HepG2 (cell line): Measurements from ENCODE around the gene ADAMTS2. TPM values are rescaled to one million over a fixed set of nuclear protein-coding genes. Genes with fewer than 3 reads are reported as not detected.

Experiments used
- ATAC-seq: fragments of 200-7000 bp; cut with Tn5 transposase; 3 replicates; pipeline ENCODE4 v1.9.1; 2020; ENCODE audit warnings: mild to moderate bottlenecking, moderate library complexity
- BruUV-seq: library from RNA; stranded (reverse); fragments of 400-500 nt; replicated peaks from 2 replicates; lab custom pipeline; 2021; lab: Mats Ljungman, UMichigan
- CTCF ChIA-PET: fragments of 300-600 bp; formaldehyde crosslinking; extraction: SDS; loops from one replicate; lab custom pipeline; 2021; ENCODE audit warnings: low total read pairs, inconsistent platforms, low intra/inter-chr PET ratio; lab: Yijun Ruan, JAX
- POLR2A ChIA-PET: fragments of 350-600 bp; sonication (Branson Sonifier 250); formaldehyde crosslinking; loops from one replicate; lab custom pipeline; 2020; ENCODE audit warnings: antibody characterized with exemption, inconsistent platforms; lab: Yijun Ruan, JAX
- DNase-seq: peaks from one replicate; pipeline ENCODE4 v3.0.0-alpha.2; 2015; ENCODE audit warnings: low spot score
- FAIRE-seq: peaks from 3 replicates; lab custom pipeline; 2011; peaks lifted over from hg19 to GRCh38; lab: Jason Lieb, UNC
- H2AFZ ChIP-seq: one replicate; pipeline ENCODE4 v1.6.1; 2011; ENCODE audit warnings: low read length, inconsistent platforms
- H3K27ac ChIP-seq: fragments of 300-600 bp; 3 replicates; pipeline ENCODE4 v1.8.0; 2011; ENCODE audit warnings: mixed run types, mild to moderate bottlenecking, mixed read lengths, low read length, inconsistent platforms; ENCODE audit not compliant: insufficient read depth; ENCODE audit errors: extremely low read length
- H3K27me3 ChIP-seq, 2 experiments: fragments of 200-600 bp in 1 of 2; 2 replicates in 1 of 2; 3 replicates in 1 of 2; pipeline versions ENCODE4 v1.6.0 to v1.8.0; 2011; ENCODE audit warnings: low read length in 2 of 2, mild to moderate bottlenecking in 2 of 2, moderate library complexity in 2 of 2, inconsistent platforms in 1 of 2; ENCODE audit not compliant: insufficient read depth in 2 of 2, control insufficient read depth in 1 of 2
- H3K36me3 ChIP-seq, 2 experiments: fragments of 200-600 bp in 1 of 2; replicated peaks in 1 of 2; 2 replicates in 1 of 2; 3 replicates in 1 of 2; pipeline versions ENCODE4 v1.5.1 to v1.8.0; 2011; ENCODE audit warnings: low read length in 2 of 2, inconsistent platforms in 1 of 2; ENCODE audit not compliant: insufficient read depth in 2 of 2, control insufficient read depth in 1 of 2
- H3K4me1 ChIP-seq: 2 replicates; pipeline ENCODE4 v1.5.1; 2012; ENCODE audit warnings: low read length, inconsistent platforms; ENCODE audit not compliant: insufficient read depth
- H3K4me2 ChIP-seq: 2 replicates; pipeline ENCODE4 v1.6.0; 2011; ENCODE audit warnings: low read depth, low read length, inconsistent platforms
- H3K4me3 ChIP-seq, 3 experiments: fragments of 200-600 bp in 1 of 3; sonication (generic), shearing (Covaris generic) in 1 of 3; replicated peaks in 1 of 3; 2 replicates each; pipeline ENCODE4 v1.5.1; 2011 to 2016; ENCODE audit warnings: low read length in 3 of 3, inconsistent platforms in 2 of 3, low read depth in 2 of 3, mild to moderate bottlenecking in 2 of 3, control low read depth in 1 of 3, mixed read lengths in 1 of 3; ENCODE audit not compliant: insufficient read depth in 1 of 3
- H3K79me2 ChIP-seq: one replicate; pipeline ENCODE4 v1.6.1; 2011; ENCODE audit warnings: low read length, inconsistent platforms; ENCODE audit not compliant: insufficient read depth
- H3K9ac ChIP-seq: 2 replicates; pipeline ENCODE4 v1.6.0; 2011; ENCODE audit warnings: mild to moderate bottlenecking, low read depth, low read length, inconsistent platforms; ENCODE audit not compliant: insufficient read depth
- H3K9me3 ChIP-seq: 2 replicates; pipeline ENCODE4 v1.5.1; 2012; ENCODE audit warnings: mild to moderate bottlenecking, low read length
- H4K20me1 ChIP-seq: 2 replicates; pipeline ENCODE4 v1.6.0; 2011; ENCODE audit warnings: inconsistent platforms, mild to moderate bottlenecking, low read length, moderate library complexity; ENCODE audit not compliant: insufficient read depth
- SRF ChIP-seq: IDR thresholded peaks from 2 replicates; pipeline ENCODE4 v1.6.1; 2011; ENCODE audit warnings: mild to moderate bottlenecking, low read depth, low read length, moderate library complexity
- ZNF441 ChIP-seq: sonication (generic); formaldehyde crosslinking; IDR thresholded peaks from 2 replicates; pipeline ENCODE4 v1.7.0; 2021; ENCODE audit warnings: missing genetic modification reagents, borderline replicate concordance
- ZNF563 ChIP-seq: sonication (generic); formaldehyde crosslinking; IDR thresholded peaks from 2 replicates; pipeline ENCODE4 v1.8.0; 2022; ENCODE audit warnings: mild to moderate bottlenecking, moderate library complexity, missing genetic modification reagents
- ZNF639 ChIP-seq: conservative IDR thresholded peaks from 2 replicates; pipeline ENCODE4 v1.6.1; 2018; ENCODE audit warnings: missing genetic modification reagents
- ZSCAN30 ChIP-seq: sonication (generic); formaldehyde crosslinking; IDR thresholded peaks from 2 replicates; pipeline ENCODE4 v1.5.0; 2020; ENCODE audit warnings: mild to moderate bottlenecking, missing genetic modification reagents
- WGBS: methylation state at CpG from one replicate; pipeline ENCODE4 v1.1.6; 2017; ENCODE audit warnings: low lambda C conversion rate; 5-methylcytosine and 5-hydroxymethylcytosine counted together
- in situ Hi-C: cut with HindIII; loops from 2 replicates; pipeline ENCODE4 v1.10.0; 2017; ENCODE audit warnings: low pct_unique_long_range_greater_than_20kb; ENCODE audit not compliant: extremely low pct_ligation_motif_present
- intact Hi-C: fragments of 100-400 bp; cut with micrococcal nuclease; formaldehyde crosslinking; loops from one replicate; pipeline ENCODE4 v1.10.0; 2022; ENCODE audit not compliant: unreplicated experiment
- polyA plus RNA-seq, 8 experiments: library from polyadenylated mRNA; depleted of rRNA in 3 of 8; stranded (reverse) in 7 of 8; unstranded in 1 of 8; fragments of >200 nt; fragmentation: Illumina TruSeq in 4 of 8; extraction: Trizol in 4 of 8; gene quantifications; 2 replicates each; pipeline versions ENCODE4 v1.2.1 to v1.2.3, GENCODE V29; 2011 to 2016; ENCODE audit warnings: low read depth in 4 of 8, missing spikeins in 1 of 8, mixed read lengths in 1 of 8; ENCODE audit not compliant: insufficient read depth in 1 of 8
- total RNA-seq, 5 experiments: library from RNA; depleted of rRNA; stranded (reverse); fragments of >200 nt; fragmentation: Illumina TruSeq; extraction: Trizol; gene quantifications; 2 replicates each; pipeline ENCODE4 v1.2.3, GENCODE V29; 2016; ENCODE audit warnings: low read depth in 1 of 5
- TF ChIP-seq, protein P1 (sequence below), 2 experiments: fragments of 450-650 bp in 1 of 2; sonication (generic) in 1 of 2; formaldehyde crosslinking in 1 of 2; IDR thresholded peaks; 2 replicates each; pipeline versions ENCODE4 v1.6.1 to v1.8.0; 2016 to 2022; ENCODE audit warnings: antibody characterized with exemption in 1 of 2, mild to moderate bottlenecking in 1 of 2, missing genetic modification reagents in 1 of 2

ADAMTS2 gene
- total and polyA plus RNA-seq, 2 of the 13 experiments (the other 11 are each of a cell fraction or from before 2014, with no cell fraction given): 0.24 to 3.5 TPM

DNA sequence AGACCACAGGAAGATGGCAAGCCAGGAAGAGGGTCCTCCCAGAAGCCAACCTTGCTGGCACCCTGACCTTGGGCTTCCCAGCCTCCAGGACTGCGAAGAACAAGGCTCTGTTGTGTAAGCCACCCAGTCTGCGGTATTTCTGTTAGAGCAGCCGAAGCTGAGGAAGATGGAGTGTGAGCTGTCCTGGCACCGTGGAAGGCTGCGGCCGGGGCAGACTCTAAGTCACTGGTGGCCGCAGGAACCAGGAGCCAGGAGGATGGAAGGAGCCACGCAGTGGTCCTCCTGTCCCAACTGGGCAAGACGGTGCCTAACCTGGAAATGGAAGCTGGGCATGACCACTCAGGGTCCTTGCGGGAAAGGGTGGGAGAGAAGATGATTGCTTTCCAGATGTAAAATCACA lies 196.0 kb downstream of the ADAMTS2 start (continued):
- TF ChIP-seq, protein P1, sequence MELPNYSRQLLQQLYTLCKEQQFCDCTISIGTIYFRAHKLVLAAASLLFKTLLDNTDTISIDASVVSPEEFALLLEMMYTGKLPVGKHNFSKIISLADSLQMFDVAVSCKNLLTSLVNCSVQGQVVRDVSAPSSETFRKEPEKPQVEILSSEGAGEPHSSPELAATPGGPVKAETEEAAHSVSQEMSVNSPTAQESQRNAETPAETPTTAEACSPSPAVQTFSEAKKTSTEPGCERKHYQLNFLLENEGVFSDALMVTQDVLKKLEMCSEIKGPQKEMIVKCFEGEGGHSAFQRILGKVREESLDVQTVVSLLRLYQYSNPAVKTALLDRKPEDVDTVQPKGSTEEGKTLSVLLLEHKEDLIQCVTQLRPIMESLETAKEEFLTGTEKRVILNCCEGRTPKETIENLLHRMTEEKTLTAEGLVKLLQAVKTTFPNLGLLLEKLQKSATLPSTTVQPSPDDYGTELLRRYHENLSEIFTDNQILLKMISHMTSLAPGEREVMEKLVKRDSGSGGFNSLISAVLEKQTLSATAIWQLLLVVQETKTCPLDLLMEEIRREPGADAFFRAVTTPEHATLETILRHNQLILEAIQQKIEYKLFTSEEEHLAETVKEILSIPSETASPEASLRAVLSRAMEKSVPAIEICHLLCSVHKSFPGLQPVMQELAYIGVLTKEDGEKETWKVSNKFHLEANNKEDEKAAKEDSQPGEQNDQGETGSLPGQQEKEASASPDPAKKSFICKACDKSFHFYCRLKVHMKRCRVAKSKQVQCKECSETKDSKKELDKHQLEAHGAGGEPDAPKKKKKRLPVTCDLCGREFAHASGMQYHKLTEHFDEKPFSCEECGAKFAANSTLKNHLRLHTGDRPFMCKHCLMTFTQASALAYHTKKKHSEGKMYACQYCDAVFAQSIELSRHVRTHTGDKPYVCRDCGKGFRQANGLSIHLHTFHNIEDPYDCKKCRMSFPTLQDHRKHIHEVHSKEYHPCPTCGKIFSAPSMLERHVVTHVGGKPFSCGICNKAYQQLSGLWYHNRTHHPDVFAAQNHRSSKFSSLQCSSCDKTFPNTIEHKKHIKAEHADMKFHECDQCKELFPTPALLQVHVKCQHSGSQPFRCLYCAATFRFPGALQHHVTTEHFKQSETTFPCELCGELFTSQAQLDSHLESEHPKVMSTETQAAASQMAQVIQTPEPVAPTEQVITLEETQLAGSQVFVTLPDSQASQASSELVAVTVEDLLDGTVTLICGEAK (IDR thresholded peaks at IDR 0.05): no peak
- TF ChIP-seq, protein P1 (CRISPR knock-in tag; IDR thresholded peaks at IDR 0.05): no peak

- 49% methylated on average over 6 of the region's 9 CpGs for WGBS
- in situ Hi-C loops: no loop called here
- DNase-seq: no peak
- ChIA-PET CTCF (no interaction called here), POLR2A (no interaction called here)
- Histone ChIP-seq H3K27me3 (peaks cover 1 to 3% of the 10 kb centered on the region in 2 experiments; a peak in 2 of 5 replicates), H3K79me2 (no peaks in the 10 kb centered on the region), H4K20me1 (no peaks in the 10 kb centered on the region), H3K36me3 (no peaks in the 10 kb centered on the region), H3K27ac (no peak overlapping the region), H3K4me3 (no peak overlapping the region), H3K9ac (no peak overlapping the region), H3K4me1 (no peaks in the 10 kb centered on the region), H3K4me2 (no peak overlapping the region), H3K9me3 (no peaks in the 10 kb centered on the region), H2AFZ (no peak overlapping the region)
- TF ChIP-seq ZNF441 (CRISPR knock-in tag) (no peak), SRF (no peak), ZSCAN30 (no peak), ZNF639 (no peak), ZNF563 (no peak)
- intact Hi-C loops: no loop called here
- no TSS peak for BruUV-seq
- FAIRE-seq: no peak
- ATAC-seq: no peak
These were observed 196.5 kb downstream of the ADAMTS2 start for GRCh38 chr5:179148703-179149170.
